Breast epithelium (tissue), 4 donors: ENCODE measurements around the gene GARIN5A. TPM values are rescaled to one million over a fixed set of nuclear protein-coding genes. Genes with fewer than 3 reads are reported as not detected.

ENCODE experiments used
- DNase-seq, 2 donors: peaks; one replicate each; pipeline ENCODE4 v3.0.0-alpha.2; 2019; ENCODE audit warnings: low spot score in 2 of 2
- H3K27ac ChIP-seq, 2 donors: fragments of 200-600 bp; sonication (generic) in 1 of 2; one replicate each; pipeline ENCODE4 v1.5.1; 2016 to 2019; ENCODE audit warnings: mild to moderate bottlenecking in 1 of 2
- H3K27me3 ChIP-seq, 2 donors: fragments of 200-600 bp; sonication (generic) in 1 of 2; one replicate each; pipeline versions ENCODE4 v1.5.1 to v1.6.0; 2017 to 2019; ENCODE audit warnings: control low read depth in 1 of 2, mild to moderate bottlenecking in 1 of 2
- H3K36me3 ChIP-seq: fragments of 200-600 bp; one replicate; pipeline ENCODE4 v1.5.1; 2019
- H3K4me1 ChIP-seq, 2 donors: fragments of 200-600 bp; sonication (generic); one replicate each; pipeline ENCODE4 v1.5.1; 2016 to 2019; ENCODE audit warnings: control low read depth in 1 of 2
- H3K4me3 ChIP-seq, 3 donors: fragments of 200-600 bp; sonication (generic); 1 replicate in 2 of 3; 2 replicates in 1 of 3; pipeline ENCODE4 v1.5.1; 2016 to 2019; ENCODE audit warnings: mild to moderate bottlenecking in 3 of 3, moderate library complexity in 2 of 3
- H3K9me3 ChIP-seq, 2 donors: fragments of 200-600 bp; sonication (generic) in 1 of 2; one replicate each; pipeline ENCODE4 v1.5.1; 2016 to 2019; ENCODE audit warnings: control low read depth in 1 of 2
- CTCF ChIP-seq, 3 donors: fragments of 450-650 bp; IDR thresholded peaks; one replicate each; pipeline ENCODE4 v1.5.1; 2016 to 2017; ENCODE audit warnings: antibody characterized with exemption in 3 of 3, mild to moderate bottlenecking in 3 of 3, moderate library complexity in 3 of 3
- POLR2A ChIP-seq: fragments of 450-650 bp; IDR thresholded peaks from one replicate; pipeline ENCODE4 v1.6.1; 2016; ENCODE audit warnings: antibody characterized with exemption, mild to moderate bottlenecking, moderate library complexity
- POLR2AphosphoS5 ChIP-seq, 3 donors: sonication (generic); formaldehyde crosslinking; IDR thresholded peaks; one replicate each; pipeline ENCODE4 v1.6.1; 2017; ENCODE audit warnings: antibody characterized with exemption in 3 of 3
- intact Hi-C: fragments of 100-400 bp; cut with DNase I; formaldehyde crosslinking; loops from one replicate; pipeline ENCODE4 v1.15.1; 2023; ENCODE audit warnings: low total_unique reads
- total RNA-seq, 3 donors: library from RNA; depleted of rRNA; stranded (reverse); fragments of >200 nt; gene quantifications; one replicate each; pipeline ENCODE4 v1.1.0, GENCODE V29; 2016

The GARIN5A gene
- total RNA-seq, 3 donors from 2014 or later: 0.98 to 1.3 (median 1.1) TPM

- Histone ChIP-seq H3K4me1 (no peaks in the 10 kb centered on the region), H3K27ac (no peak overlapping the region), H3K9me3 (no peaks in the 10 kb centered on the region), H3K27me3 (peaks cover 0 to 3% of the 10 kb centered on the region in 2 donors), H3K36me3 (no peaks in the 10 kb centered on the region), H3K4me3 (no peak overlapping the region)
- TF ChIP-seq POLR2A (no peak), POLR2AphosphoS5 (IDR thresholded peaks at IDR 0.05) (no peak), CTCF (IDR thresholded peaks at IDR 0.05) (no peak)
- intact Hi-C loops: no loop called here
- no peak for DNase-seq
Measured at GRCh38 chr19:50490411-50490811, 13.8 kb upstream of the GARIN5A start.

- intact Hi-C loops: no loop called here
- H3K27ac ChIP-seq: no peak overlapping the region
- DNase-seq: no peak
- no peak overlapping the region for H3K4me3 ChIP-seq
- no peaks in the 10 kb centered on the region for H3K4me1 ChIP-seq
- no peaks in the 10 kb centered on the region for H3K36me3 ChIP-seq
- H3K9me3 ChIP-seq: no peaks in the 10 kb centered on the region
- peaks cover 0 to 3% of the 10 kb centered on the region in 2 donors for H3K27me3 ChIP-seq
- no peak for TF ChIP-seq CTCF (IDR thresholded peaks at IDR 0.05)
- TF ChIP-seq POLR2A: no peak
- TF ChIP-seq POLR2AphosphoS5 (IDR thresholded peaks at IDR 0.05): no peak
Measured at GRCh38 chr19:50489461-50490011, 12.9 kb upstream of the GARIN5A start.

GRCh38 chr19:50488389-50489194 is 11.9 kb upstream of the GARIN5A start:
- no peak for TF ChIP-seq POLR2AphosphoS5 (IDR thresholded peaks at IDR 0.05)
- TF ChIP-seq POLR2A: no peak
- TF ChIP-seq CTCF (IDR thresholded peaks at IDR 0.05): no peak
- DNase-seq: no peak
- intact Hi-C loops: no loop called here
- H3K36me3 ChIP-seq: no peaks in the 10 kb centered on the region
- no peak overlapping the region for H3K4me3 ChIP-seq
- H3K9me3 ChIP-seq: no peaks in the 10 kb centered on the region
- H3K27me3 ChIP-seq: peaks cover 0 to 3% of the 10 kb centered on the region in 2 donors
- H3K4me1 ChIP-seq: no peaks in the 10 kb centered on the region
- no peak overlapping the region for H3K27ac ChIP-seq

- Histone ChIP-seq H3K4me3 (no peak overlapping the region), H3K27ac (no peak overlapping the region), H3K4me1 (no peaks in the 10 kb centered on the region), H3K36me3 (no peaks in the 10 kb centered on the region), H3K9me3 (no peaks in the 10 kb centered on the region), H3K27me3 (peaks cover 0 to 3% of the 10 kb centered on the region in 2 donors)
- no peak for DNase-seq
- intact Hi-C loops: no loop called here
- no peak for TF ChIP-seq POLR2AphosphoS5 (IDR thresholded peaks at IDR 0.05)
- TF ChIP-seq CTCF (IDR thresholded peaks at IDR 0.05): no peak
- no peak for TF ChIP-seq POLR2A
Measured at GRCh38 chr19:50486823-50487515, 10.3 kb upstream of the GARIN5A start.
